SU-DHL-6 (cell line): ENCODE results near the gene POLG2.

Source experiments
- H2AFZ ChIP-seq: fragments of 200-600 bp; sonication (generic); 2 replicates; pipeline ENCODE4 v1.6.1; 2014; ENCODE audit warnings: low read depth, mild to moderate bottlenecking, moderate library complexity, mixed read lengths, antibody characterized with exemption, low read length; ENCODE audit not compliant: severe bottlenecking
- H3F3A ChIP-seq: fragments of 200-600 bp; shearing (Covaris generic); 2 replicates; pipeline ENCODE4 v1.6.0; 2016; ENCODE audit warnings: antibody characterized with exemption, mild to moderate bottlenecking; ENCODE audit not compliant: insufficient read depth
- H3K27ac ChIP-seq: fragments of 200-600 bp; sonication (generic); 2 replicates; pipeline ENCODE4 v1.5.1; 2016; ENCODE audit warnings: low read depth, mild to moderate bottlenecking, low read length, moderate library complexity, mixed read lengths
- H3K27me3 ChIP-seq: fragments of 200-600 bp; sonication (generic), shearing (Covaris generic); 2 replicates; pipeline ENCODE4 v1.6.0; 2014; ENCODE audit warnings: mild to moderate bottlenecking, low read length
- H3K36me3 ChIP-seq: fragments of 200-600 bp; sonication (generic); 2 replicates; pipeline ENCODE4 v1.6.1; 2014; ENCODE audit warnings: mild to moderate bottlenecking, low read length, mixed read lengths
- H3K4me2 ChIP-seq: fragments of 300-600, 200-600 bp; shearing (Covaris generic), sonication (generic); 2 replicates; pipeline ENCODE4 v1.6.0; 2014; ENCODE audit warnings: low read length, low read depth, mild to moderate bottlenecking; ENCODE audit not compliant: poor library complexity, severe bottlenecking
- H3K4me3 ChIP-seq: fragments of 200-600 bp; sonication (generic); 2 replicates; pipeline ENCODE4 v1.5.1; 2014; ENCODE audit warnings: antibody characterized with exemption, low read length, mild to moderate bottlenecking, mixed read lengths; ENCODE audit not compliant: insufficient read depth, poor library complexity, severe bottlenecking
- H3K79me2 ChIP-seq: fragments of 200-600 bp; sonication (generic); 2 replicates; pipeline ENCODE4 v1.6.1; 2014; ENCODE audit warnings: mild to moderate bottlenecking, low read length, moderate library complexity; ENCODE audit not compliant: insufficient read depth
- H3K9ac ChIP-seq: fragments of 200-600 bp; sonication (generic); 2 replicates; pipeline ENCODE4 v1.7.0; 2014; ENCODE audit warnings: mild to moderate bottlenecking, low read length
- H3K9me2 ChIP-seq: fragments of 200-600 bp; sonication (generic); replicated peaks from 2 replicates; pipeline ENCODE4 v1.6.1; 2014; ENCODE audit warnings: low read length; ENCODE audit not compliant: insufficient read depth
- H3K9me3 ChIP-seq: fragments of 200-600 bp; sonication (generic); 2 replicates; pipeline ENCODE4 v1.6.1; 2014; ENCODE audit warnings: low read length, mixed read lengths; ENCODE audit not compliant: insufficient read depth
- H4K20me1 ChIP-seq: fragments of 200-600 bp; sonication (generic); 2 replicates; pipeline ENCODE4 v1.6.1; 2014; ENCODE audit warnings: low read depth, mild to moderate bottlenecking, antibody characterized with exemption, low read length, moderate library complexity, mixed read lengths
- EZH2phosphoT487 ChIP-seq: fragments of 200-600 bp; sonication (generic), shearing (Covaris generic); conservative IDR thresholded peaks from 2 replicates; pipeline ENCODE4 v1.6.1; 2018; ENCODE audit warnings: mild to moderate bottlenecking, antibody characterized with exemption, low read length, moderate library complexity, mixed read lengths
- TF ChIP-seq, protein P1 (sequence below): fragments of 200-600 bp; sonication (generic); IDR thresholded peaks from one replicate; pipeline ENCODE4 v1.5.1; 2017; ENCODE audit warnings: antibody characterized with exemption, mild to moderate bottlenecking, low read length, moderate library complexity; ENCODE audit not compliant: insufficient read depth, poor library complexity, severe bottlenecking

POLG2 gene

GRCh38 chr17:64538508-64539130, 41.8 kb upstream of the POLG2 start:
- Histone ChIP-seq H4K20me1 (no peaks in the 10 kb centered on the region), H3K4me3 (no peak overlapping the region), H3K9me3 (no peaks in the 10 kb centered on the region), H3K79me2 (no peaks in the 10 kb centered on the region), H3K4me2 (no peak overlapping the region), H3K9ac (no peak overlapping the region), H3K27ac (no peak overlapping the region), H3K9me2 (no peaks in the 10 kb centered on the region), H3F3A (no peaks in the 10 kb centered on the region), H3K27me3 (no peaks in the 10 kb centered on the region), H2AFZ (no peak overlapping the region), H3K36me3 (peaks cover 13% of the 10 kb centered on the region; the same call in 1 of the 2 replicates)
- TF ChIP-seq, protein P1, sequence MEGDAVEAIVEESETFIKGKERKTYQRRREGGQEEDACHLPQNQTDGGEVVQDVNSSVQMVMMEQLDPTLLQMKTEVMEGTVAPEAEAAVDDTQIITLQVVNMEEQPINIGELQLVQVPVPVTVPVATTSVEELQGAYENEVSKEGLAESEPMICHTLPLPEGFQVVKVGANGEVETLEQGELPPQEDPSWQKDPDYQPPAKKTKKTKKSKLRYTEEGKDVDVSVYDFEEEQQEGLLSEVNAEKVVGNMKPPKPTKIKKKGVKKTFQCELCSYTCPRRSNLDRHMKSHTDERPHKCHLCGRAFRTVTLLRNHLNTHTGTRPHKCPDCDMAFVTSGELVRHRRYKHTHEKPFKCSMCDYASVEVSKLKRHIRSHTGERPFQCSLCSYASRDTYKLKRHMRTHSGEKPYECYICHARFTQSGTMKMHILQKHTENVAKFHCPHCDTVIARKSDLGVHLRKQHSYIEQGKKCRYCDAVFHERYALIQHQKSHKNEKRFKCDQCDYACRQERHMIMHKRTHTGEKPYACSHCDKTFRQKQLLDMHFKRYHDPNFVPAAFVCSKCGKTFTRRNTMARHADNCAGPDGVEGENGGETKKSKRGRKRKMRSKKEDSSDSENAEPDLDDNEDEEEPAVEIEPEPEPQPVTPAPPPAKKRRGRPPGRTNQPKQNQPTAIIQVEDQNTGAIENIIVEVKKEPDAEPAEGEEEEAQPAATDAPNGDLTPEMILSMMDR: no peak
- no peak for TF ChIP-seq EZH2phosphoT487

- TF ChIP-seq, protein P1: no peak
- no peak for TF ChIP-seq EZH2phosphoT487
- H3K9ac ChIP-seq: no peak overlapping the region
- no peak overlapping the region for H2AFZ ChIP-seq
- no peak overlapping the region for H3K4me2 ChIP-seq
- H3K79me2 ChIP-seq: no peaks in the 10 kb centered on the region
- no peaks in the 10 kb centered on the region for H3K9me3 ChIP-seq
- H3K4me3 ChIP-seq: no peak overlapping the region
- H3K9me2 ChIP-seq: no peaks in the 10 kb centered on the region
- no peaks in the 10 kb centered on the region for H3F3A ChIP-seq
- no peak overlapping the region for H3K27ac ChIP-seq
- peaks cover 20% of the 10 kb centered on the region for H3K36me3 ChIP-seq
- no peaks in the 10 kb centered on the region for H4K20me1 ChIP-seq
- no peaks in the 10 kb centered on the region for H3K27me3 ChIP-seq
Measured at GRCh38 chr17:64537488-64537887, 40.6 kb upstream of the POLG2 start.

DNA sequence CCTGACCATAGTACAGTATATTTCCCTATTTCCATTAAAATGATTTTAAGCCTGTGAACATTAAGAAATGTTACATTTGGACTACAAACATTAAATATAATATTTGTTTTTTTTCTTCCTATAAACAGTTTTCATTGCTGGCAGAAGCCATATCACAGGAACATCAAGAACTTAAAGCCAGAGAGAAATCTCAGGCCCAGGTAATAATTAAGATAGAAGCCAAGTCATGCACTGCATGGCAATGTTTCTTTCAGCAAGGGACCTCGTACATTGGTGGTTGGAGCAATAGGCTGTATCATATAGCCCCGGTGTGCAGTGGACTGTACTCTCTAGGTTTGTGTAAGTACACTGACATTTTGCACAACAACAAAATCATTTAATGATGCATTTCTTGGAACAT, 40.1 kb upstream of the POLG2 start:
- H3K9me3 ChIP-seq: no peaks in the 10 kb centered on the region
- no peaks in the 10 kb centered on the region for H3F3A ChIP-seq
- H3K79me2 ChIP-seq: no peaks in the 10 kb centered on the region
- TF ChIP-seq, protein P1: no peak
- no peak for TF ChIP-seq EZH2phosphoT487
- H2AFZ ChIP-seq: no peak overlapping the region
- no peaks in the 10 kb centered on the region for H3K9me2 ChIP-seq
- no peak overlapping the region for H3K27ac ChIP-seq
- H3K9ac ChIP-seq: no peak overlapping the region
- no peak overlapping the region for H3K4me3 ChIP-seq
- no peaks in the 10 kb centered on the region for H3K27me3 ChIP-seq
- H4K20me1 ChIP-seq: no peaks in the 10 kb centered on the region
- peaks cover 25% of the 10 kb centered on the region for H3K36me3 ChIP-seq
- no peak overlapping the region for H3K4me2 ChIP-seq
